ENCODE data around the gene NAIF1. TPM values are rescaled to one million over a fixed set of nuclear protein-coding genes. Genes with fewer than 3 reads are reported as not detected.
"Not testable (repeated sequence)": the region's sequence is repeated elsewhere in the genome, so short reads cannot be mapped to it uniquely, and the experiment has no call there.

Gene NAIF1
- total RNA-seq, 1 donor = 10.8 TPM

DNA sequence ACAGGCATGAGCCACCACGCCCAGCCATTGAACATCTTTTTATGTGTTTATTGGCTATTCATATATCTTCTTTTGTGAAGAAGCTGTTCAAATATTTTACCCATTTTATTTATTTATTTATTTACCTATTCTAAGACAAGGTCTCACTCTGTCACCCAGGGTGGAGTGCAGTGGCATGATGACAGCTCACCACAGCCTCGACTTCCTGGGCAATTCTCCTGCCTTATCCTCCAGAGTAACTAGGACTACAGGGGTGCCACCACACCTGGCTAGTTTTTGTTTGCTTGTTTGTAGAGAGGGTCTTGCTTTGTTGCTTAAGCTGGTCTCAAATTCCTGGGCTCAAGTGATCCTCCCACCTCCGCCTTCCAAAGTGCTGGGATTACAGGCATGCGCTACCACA, 33.5 kb downstream of the NAIF1 start:
- no peak for DNase-seq (ENCODE audit: low read depth)
- H3K4me3 ChIP-seq (ENCODE audit: low read depth, low read length) = no peak overlapping the region
- TF ChIP-seq, protein P1, sequence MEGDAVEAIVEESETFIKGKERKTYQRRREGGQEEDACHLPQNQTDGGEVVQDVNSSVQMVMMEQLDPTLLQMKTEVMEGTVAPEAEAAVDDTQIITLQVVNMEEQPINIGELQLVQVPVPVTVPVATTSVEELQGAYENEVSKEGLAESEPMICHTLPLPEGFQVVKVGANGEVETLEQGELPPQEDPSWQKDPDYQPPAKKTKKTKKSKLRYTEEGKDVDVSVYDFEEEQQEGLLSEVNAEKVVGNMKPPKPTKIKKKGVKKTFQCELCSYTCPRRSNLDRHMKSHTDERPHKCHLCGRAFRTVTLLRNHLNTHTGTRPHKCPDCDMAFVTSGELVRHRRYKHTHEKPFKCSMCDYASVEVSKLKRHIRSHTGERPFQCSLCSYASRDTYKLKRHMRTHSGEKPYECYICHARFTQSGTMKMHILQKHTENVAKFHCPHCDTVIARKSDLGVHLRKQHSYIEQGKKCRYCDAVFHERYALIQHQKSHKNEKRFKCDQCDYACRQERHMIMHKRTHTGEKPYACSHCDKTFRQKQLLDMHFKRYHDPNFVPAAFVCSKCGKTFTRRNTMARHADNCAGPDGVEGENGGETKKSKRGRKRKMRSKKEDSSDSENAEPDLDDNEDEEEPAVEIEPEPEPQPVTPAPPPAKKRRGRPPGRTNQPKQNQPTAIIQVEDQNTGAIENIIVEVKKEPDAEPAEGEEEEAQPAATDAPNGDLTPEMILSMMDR (IDR thresholded peaks at IDR 0.05; ENCODE audit: insufficient read depth, low read depth, low read length) = no peak

GRCh38 chr9:128027705-128028104, 39.4 kb downstream of the NAIF1 start:
- TF ChIP-seq, protein P1 (IDR thresholded peaks at IDR 0.05; ENCODE audit: insufficient read depth, low read depth, low read length) = no peak
- H3K4me3 ChIP-seq (ENCODE audit: low read depth, low read length) = no peak overlapping the region
- DNase-seq (ENCODE audit: low read depth) = no peak

- peak; percentile 50 for DNase-seq (ENCODE audit: low read depth)
- TF ChIP-seq, protein P1 (IDR thresholded peaks at IDR 0.05; ENCODE audit: insufficient read depth, low read depth, low read length) = no peak
- no peak overlapping the region for H3K4me3 ChIP-seq (ENCODE audit: low read depth, low read length)
Observed at GRCh38 chr9:128026773-128027541, 40.2 kb downstream of the NAIF1 start.

DNA sequence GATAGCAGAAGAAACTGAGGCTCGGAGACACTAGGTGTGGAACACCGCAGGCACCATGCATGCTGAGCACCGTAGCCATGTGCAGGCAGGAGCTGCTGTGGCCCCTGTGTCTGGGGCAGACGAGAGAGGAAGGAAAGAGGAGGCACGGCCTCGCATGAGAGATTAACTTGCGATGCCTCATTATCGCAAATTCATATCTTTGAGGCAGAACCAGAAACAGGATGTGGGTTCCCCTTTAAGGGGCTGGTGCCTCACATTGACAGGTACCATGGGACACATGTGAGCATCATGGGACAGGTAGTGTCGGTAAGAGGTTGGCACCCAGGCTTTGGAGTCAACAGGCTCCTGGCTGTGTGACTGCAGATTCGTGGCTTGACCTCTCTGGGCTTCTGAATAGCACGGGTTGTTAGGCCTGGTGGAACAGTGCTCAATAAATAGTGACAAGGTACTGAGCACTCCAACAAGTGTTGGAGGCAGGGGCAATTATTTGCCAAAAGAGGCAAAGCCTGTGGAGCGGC, 40.8 kb downstream of the NAIF1 start:
- no peak for DNase-seq (ENCODE audit: low read depth)
- TF ChIP-seq, protein P1 (IDR thresholded peaks at IDR 0.05; ENCODE audit: insufficient read depth, low read depth, low read length) = no peak
- no peak overlapping the region for H3K4me3 ChIP-seq (ENCODE audit: low read depth, low read length)

DNA sequence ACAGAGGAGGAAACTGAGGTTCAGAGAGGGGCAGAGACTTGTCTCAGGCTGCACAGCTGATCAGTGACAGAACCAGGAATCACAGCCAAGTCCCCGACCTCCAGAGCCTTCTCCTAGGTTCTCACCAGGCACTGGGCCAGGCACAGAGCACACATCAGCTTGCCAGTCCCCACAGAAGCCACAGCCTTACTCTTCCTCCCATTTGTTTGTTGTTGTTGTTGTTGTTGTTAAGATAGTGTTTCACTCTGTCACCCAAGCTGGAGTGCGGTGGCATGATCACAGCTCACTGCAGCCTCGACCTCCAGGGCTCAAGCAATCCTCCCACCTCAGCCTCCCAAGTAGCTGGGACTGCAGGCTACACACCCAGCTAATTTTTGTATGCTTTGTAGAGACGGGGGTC, 41.4 kb downstream of the NAIF1 start:
- no peak for DNase-seq (ENCODE audit: low read depth)
- H3K4me3 ChIP-seq (ENCODE audit: low read depth, low read length) = no peak overlapping the region
- TF ChIP-seq, protein P1 (IDR thresholded peaks at IDR 0.05; ENCODE audit: insufficient read depth, low read depth, low read length) = no peak

- H3K4me3 ChIP-seq (ENCODE audit: low read depth, low read length) = no peak overlapping the region
- TF ChIP-seq, protein P1 (IDR thresholded peaks at IDR 0.05; ENCODE audit: insufficient read depth, low read depth, low read length) = no peak
- no peak for DNase-seq (ENCODE audit: low read depth)
Observed at GRCh38 chr9:128024761-128025308, 42.3 kb downstream of the NAIF1 start.

DNA sequence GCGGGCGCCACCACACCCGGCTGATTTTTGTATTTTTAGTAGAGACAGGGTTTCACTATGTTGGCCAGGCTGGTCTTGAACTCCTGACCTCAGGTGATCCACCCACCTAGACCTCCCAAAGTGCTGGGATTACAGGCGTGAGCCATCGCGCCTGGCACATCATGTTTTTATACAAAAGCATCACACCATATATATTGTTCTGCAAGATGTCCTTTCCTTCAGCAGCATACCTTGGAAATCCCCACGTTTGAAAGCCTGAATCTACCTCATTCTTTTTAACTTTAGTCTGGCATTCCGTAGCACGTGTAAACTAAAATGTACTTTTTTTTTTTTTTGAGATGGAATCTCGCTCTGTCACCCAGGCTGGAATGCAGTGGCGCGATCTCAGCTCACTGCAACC, 43.4 kb downstream of the NAIF1 start:
- H3K4me3 ChIP-seq (ENCODE audit: low read depth, low read length) = not testable (repeated sequence)

More for the DNA sequence above, 43.4 kb downstream of the NAIF1 start:
- not testable (repeated sequence) for DNase-seq (ENCODE audit: low read depth)
